SK-N-MC (cell line): ENCODE data around the gene VAMP8.

Experiments used
- EZH2 ChIP-seq: fragments of 200-600 bp; sonication (generic); IDR thresholded peaks from one replicate; pipeline ENCODE4 v1.6.1; 2017; ENCODE audit warnings: antibody characterized with exemption
- FOXP2 ChIP-seq: optimal IDR thresholded peaks from 2 replicates; pipeline ENCODE3; 2011; ENCODE audit warnings: mild to moderate bottlenecking, moderate library complexity; ENCODE audit not compliant: insufficient read depth; ENCODE audit errors: extremely low read length, control extremely low read depth
- POLR2AphosphoS5 ChIP-seq: IDR thresholded peaks from 2 replicates; pipeline ENCODE4 v1.6.1; 2012; ENCODE audit warnings: mild to moderate bottlenecking, low read depth, low read length, borderline replicate concordance

DNA sequence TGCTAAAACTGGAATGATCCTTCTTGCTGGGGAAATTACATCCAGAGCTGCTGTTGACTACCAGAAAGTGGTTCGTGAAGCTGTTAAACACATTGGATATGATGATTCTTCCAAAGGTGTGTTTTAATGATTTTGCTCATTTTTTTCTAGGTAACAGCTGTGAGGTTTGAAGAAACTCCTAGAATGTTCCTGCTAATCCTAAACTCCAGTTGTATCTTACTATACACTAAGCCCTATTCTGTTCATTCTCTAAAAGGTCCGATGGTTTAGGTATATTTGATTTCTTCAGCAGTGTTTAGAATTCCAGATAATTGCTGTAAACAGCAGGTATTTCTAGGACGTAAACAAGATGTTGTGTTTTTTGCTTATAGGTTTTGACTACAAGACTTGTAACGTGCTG, 36.1 kb upstream of the VAMP8 start:
- no peak for TF ChIP-seq POLR2AphosphoS5
- TF ChIP-seq EZH2 = no peak
- TF ChIP-seq FOXP2 = no peak
